Tibial nerve (tissue), 4 donors: ENCODE measurements around the gene TTC23L. TPM values are rescaled to one million over a fixed set of nuclear protein-coding genes. Genes with fewer than 3 reads are reported as not detected.

Experiments
- DNase-seq, 2 donors: peaks; one replicate each; pipeline ENCODE4 v3.0.0-alpha.2; 2019; ENCODE audit warnings: low spot score in 2 of 2
- H3K27ac ChIP-seq, 4 donors: fragments of 200-600 bp; sonication (generic) in 3 of 4; one replicate each; pipeline ENCODE4 v1.5.1; 2017 to 2019; ENCODE audit warnings: mild to moderate bottlenecking in 1 of 4
- H3K27me3 ChIP-seq, 2 donors: fragments of 200-600 bp; sonication (generic) in 1 of 2; one replicate each; pipeline versions ENCODE4 v1.5.1 to v1.6.0; 2017 to 2019
- H3K36me3 ChIP-seq, 3 donors: fragments of 200-600 bp; sonication (generic); one replicate each; pipeline ENCODE4 v1.5.1; 2018 to 2019
- H3K4me1 ChIP-seq, 4 donors: fragments of 200-600 bp; sonication (generic) in 3 of 4; one replicate each; pipeline ENCODE4 v1.5.1; 2017 to 2019
- H3K4me3 ChIP-seq, 4 donors: fragments of 200-600 bp; sonication (generic) in 3 of 4; one replicate each; pipeline ENCODE4 v1.5.1; 2017 to 2019; ENCODE audit warnings: mild to moderate bottlenecking in 1 of 4, moderate library complexity in 1 of 4
- H3K9me3 ChIP-seq, 4 donors: fragments of 200-600 bp; sonication (generic) in 3 of 4; one replicate each; pipeline ENCODE4 v1.5.1; 2017 to 2019
- CTCF ChIP-seq, 5 experiments: fragments of 200-600 bp in 3 of 5; fragments of 450-650 bp in 2 of 5; sonication (generic) in 3 of 5; IDR thresholded peaks; one replicate each; pipeline ENCODE4 v1.5.1; 2016 to 2019; ENCODE audit warnings: antibody characterized with exemption in 5 of 5, mild to moderate bottlenecking in 3 of 5, moderate library complexity in 2 of 5
- EP300 ChIP-seq, 2 donors: sonication (generic); formaldehyde crosslinking; IDR thresholded peaks; one replicate each; pipeline ENCODE4 v1.6.1; 2017; ENCODE audit warnings: antibody characterized with exemption in 2 of 2, mild to moderate bottlenecking in 1 of 2
- POLR2A ChIP-seq, 2 donors: fragments of 450-650 bp; IDR thresholded peaks; one replicate each; pipeline ENCODE4 v1.6.1; 2017; ENCODE audit warnings: antibody characterized with exemption in 2 of 2, mild to moderate bottlenecking in 2 of 2, moderate library complexity in 2 of 2
- WGBS, 2 donors: methylation state at CpG; one replicate each; pipeline ENCODE4 v1.1.5; 2018; 5-methylcytosine and 5-hydroxymethylcytosine counted together
- total RNA-seq, 4 donors: library from RNA; depleted of rRNA; stranded (reverse); fragments of >200 nt; gene quantifications; one replicate each; pipeline ENCODE4 v1.1.0, GENCODE V29; 2016

Gene TTC23L
- total RNA-seq, 4 donors from 2014 or later, result 0.39 to 5.4 (median 2.7) TPM

DNA sequence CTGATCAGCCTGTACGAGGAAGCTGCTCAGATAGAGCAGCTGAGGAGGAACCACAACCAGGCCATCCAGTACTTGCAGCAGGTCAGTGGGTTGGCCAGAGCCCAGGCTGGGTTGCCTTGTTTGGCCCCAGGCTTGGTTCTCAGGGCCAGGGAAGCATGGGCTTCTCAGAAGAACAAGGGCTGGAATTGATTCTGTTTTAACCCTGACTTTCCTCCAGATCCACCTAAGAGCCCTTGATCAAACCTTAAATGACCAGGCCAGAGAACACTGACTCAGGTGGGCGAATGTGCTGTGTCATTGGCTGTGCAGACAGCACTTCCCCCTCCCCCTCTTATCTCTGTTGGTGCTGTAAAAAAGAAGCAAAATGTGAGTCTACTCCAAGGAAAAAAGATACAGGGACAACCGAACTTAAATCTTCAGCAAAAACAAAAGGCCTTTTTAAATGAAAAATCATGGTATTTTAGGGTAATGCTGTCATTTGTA is 28.1 kb downstream of the TTC23L start:
- no peaks in the 10 kb centered on the region for H3K36me3 ChIP-seq
- no peaks in the 10 kb centered on the region for H3K9me3 ChIP-seq
- WGBS, 2 donors, result 68 to 79% methylated on average over 3 of the region's 3 CpGs
- no peaks in the 10 kb centered on the region for H3K27me3 ChIP-seq
- no peak for DNase-seq
- peaks cover 0 to 37% (median 0%) of the 10 kb centered on the region in 4 donors for H3K4me1 ChIP-seq
- H3K27ac ChIP-seq, result no peak overlapping the region
- no peak overlapping the region for H3K4me3 ChIP-seq
- no peak for TF ChIP-seq CTCF (IDR thresholded peaks at IDR 0.05)
- TF ChIP-seq POLR2A (IDR thresholded peaks at IDR 0.05), result no peak
- TF ChIP-seq EP300 (IDR thresholded peaks at IDR 0.05), result no peak

- WGBS, 2 donors, result 62 to 77% methylated on average over 3 of the region's 3 CpGs
- Histone ChIP-seq H3K9me3 (no peaks in the 10 kb centered on the region), H3K27ac (no peak overlapping the region), H3K27me3 (no peaks in the 10 kb centered on the region), H3K4me3 (no peak overlapping the region), H3K4me1 (peaks cover 0 to 34% (median 0%) of the 10 kb centered on the region in 4 donors), H3K36me3 (no peaks in the 10 kb centered on the region)
- TF ChIP-seq POLR2A (IDR thresholded peaks at IDR 0.05), result no peak
- TF ChIP-seq EP300 (IDR thresholded peaks at IDR 0.05), result no peak
- TF ChIP-seq CTCF (IDR thresholded peaks at IDR 0.05), result no peak
- DNase-seq, result no peak
Observed at GRCh38 chr5:34867660-34868059, 28.7 kb downstream of the TTC23L start.

DNA sequence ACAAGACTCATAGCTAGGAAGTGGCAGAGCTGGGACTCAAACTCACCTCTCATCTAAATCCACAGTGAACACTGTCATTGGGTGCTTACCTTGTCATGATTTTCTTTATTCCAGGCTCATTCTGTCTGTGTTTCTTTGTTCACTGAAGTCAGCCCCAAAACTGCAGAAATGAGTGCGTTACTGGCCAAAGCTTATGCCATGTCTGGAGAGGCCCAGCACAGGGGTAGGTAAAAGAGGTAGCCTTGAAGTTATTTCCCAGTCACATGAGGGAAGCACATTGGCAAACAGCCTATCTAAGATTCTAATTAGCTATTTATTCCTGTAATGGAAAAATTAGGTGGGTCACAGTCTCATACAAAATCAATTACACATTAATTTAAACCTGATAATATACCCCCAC is 29.8 kb downstream of the TTC23L start:
- Histone ChIP-seq H3K27me3 (no peaks in the 10 kb centered on the region), H3K4me1 (peaks cover 0 to 23% (median 0%) of the 10 kb centered on the region in 4 donors), H3K4me3 (no peak overlapping the region), H3K27ac (no peak overlapping the region), H3K36me3 (no peaks in the 10 kb centered on the region), H3K9me3 (no peaks in the 10 kb centered on the region)
- DNase-seq, result no peak
- 96% methylated on average over 1 of the region's 1 CpG for WGBS, 2 donors
- TF ChIP-seq CTCF (IDR thresholded peaks at IDR 0.05) (no peak), EP300 (IDR thresholded peaks at IDR 0.05) (no peak), POLR2A (IDR thresholded peaks at IDR 0.05) (no peak)

GRCh38 chr5:34869256-34869655 is 30.3 kb downstream of the TTC23L start:
- Histone ChIP-seq H3K27ac (no peak overlapping the region), H3K4me3 (no peak overlapping the region), H3K9me3 (no peaks in the 10 kb centered on the region), H3K36me3 (no peaks in the 10 kb centered on the region), H3K4me1 (peaks cover 0 to 18% (median 0%) of the 10 kb centered on the region in 4 donors), H3K27me3 (no peaks in the 10 kb centered on the region)
- WGBS, 2 donors, result 45 to 53% methylated on average over 1 of the region's 1 CpG
- no peak for DNase-seq
- TF ChIP-seq POLR2A (IDR thresholded peaks at IDR 0.05), result no peak
- TF ChIP-seq CTCF (IDR thresholded peaks at IDR 0.05), result no peak
- TF ChIP-seq EP300 (IDR thresholded peaks at IDR 0.05), result no peak

GRCh38 chr5:34870382-34870781 is 31.4 kb downstream of the TTC23L start:
- DNase-seq, result no peak
- no peak for TF ChIP-seq POLR2A (IDR thresholded peaks at IDR 0.05)
- no peak for TF ChIP-seq CTCF (IDR thresholded peaks at IDR 0.05)
- TF ChIP-seq EP300 (IDR thresholded peaks at IDR 0.05), result no peak
- Histone ChIP-seq H3K4me1 (peaks cover 0 to 15% (median 0%) of the 10 kb centered on the region in 4 donors), H3K9me3 (no peaks in the 10 kb centered on the region), H3K4me3 (no peak overlapping the region), H3K27me3 (no peaks in the 10 kb centered on the region), H3K27ac (no peak overlapping the region), H3K36me3 (no peaks in the 10 kb centered on the region)
- WGBS, 2 donors, result 96 to 97% methylated on average over 2 of the region's 2 CpGs
